ENCODE results near the gene SPAG16.

The SPAG16 gene

GRCh38 chr2:214450118-214450894, 1166.0 kb downstream of the SPAG16 start:
- no peak for DNase-seq

- DNase-seq: no peak
These were observed 1167.4 kb downstream of the SPAG16 start for GRCh38 chr2:214451516-214452275.

All from DMS79 (cell line).